Stimulated activated CD4-positive, alpha-beta T cell treated with anti-CD3 and anti-CD28 coated beads, TNF-alpha, amount 100 ng/mL, for 48 hours (primary cell): ENCODE measurements around the gene TAF6.

Experiments
- DNase-seq, 3 donors: peaks; one replicate each; pipeline ENCODE4 v3.0.0-alpha.2; 2020; ENCODE audit warnings: low read depth in 3 of 3

The TAF6 gene

DNA sequence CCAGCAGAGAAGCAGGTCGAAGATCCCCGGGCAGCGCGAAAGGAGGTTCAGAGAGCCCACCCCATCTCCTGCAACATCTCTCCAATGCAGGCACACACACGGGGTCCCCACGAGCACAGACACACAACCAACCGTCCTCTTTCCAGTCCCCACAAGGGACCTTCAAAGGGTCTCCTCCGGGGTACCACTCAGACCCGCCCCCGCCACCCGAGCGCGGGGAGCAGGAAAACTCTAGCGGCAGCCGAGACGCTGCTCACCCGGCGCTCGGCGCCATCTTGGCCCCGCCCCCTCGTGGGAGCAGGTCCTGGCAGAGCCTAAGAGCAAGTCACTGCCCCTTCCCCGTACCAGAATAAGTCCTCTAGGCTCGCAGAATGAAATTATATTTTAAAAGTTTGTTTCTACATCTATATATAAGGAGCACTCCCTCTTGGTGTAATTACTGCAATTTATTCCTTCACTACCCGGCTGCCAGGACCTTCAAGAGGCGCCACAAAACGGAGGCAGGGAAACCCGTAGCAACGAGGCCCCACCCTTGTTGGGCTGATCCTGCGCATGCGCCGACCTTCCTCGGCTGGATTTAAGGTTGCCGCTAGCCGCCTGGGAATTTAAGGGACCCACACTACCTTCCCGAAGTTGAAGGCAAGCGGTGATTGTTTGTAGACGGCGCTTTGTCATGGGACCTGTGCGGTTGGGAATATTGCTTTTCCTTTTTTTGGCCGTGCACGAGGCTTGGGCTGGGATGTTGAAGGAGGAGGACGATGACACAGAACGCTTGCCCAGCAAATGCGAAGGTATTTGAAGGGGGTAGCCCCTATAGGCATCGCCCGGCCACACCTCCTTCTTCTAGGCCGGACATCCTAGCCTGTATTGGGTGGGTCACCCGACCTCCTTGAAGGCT is at the start of gene TAF6, which contains the start of gene CNPY4:
Gene TAF6 (minus strand): TSS at position 287 of the 898 bp plus-strand sequence. CDS start 5,149 bp downstream, outside the sequence.
Gene CNPY4 (plus strand): TSS at position 563 of the 898 bp plus-strand sequence. CDS start 111 bp downstream, at position 674.
- DNase-seq: peak; percentile 89 to 91 (median 90)

DNA sequence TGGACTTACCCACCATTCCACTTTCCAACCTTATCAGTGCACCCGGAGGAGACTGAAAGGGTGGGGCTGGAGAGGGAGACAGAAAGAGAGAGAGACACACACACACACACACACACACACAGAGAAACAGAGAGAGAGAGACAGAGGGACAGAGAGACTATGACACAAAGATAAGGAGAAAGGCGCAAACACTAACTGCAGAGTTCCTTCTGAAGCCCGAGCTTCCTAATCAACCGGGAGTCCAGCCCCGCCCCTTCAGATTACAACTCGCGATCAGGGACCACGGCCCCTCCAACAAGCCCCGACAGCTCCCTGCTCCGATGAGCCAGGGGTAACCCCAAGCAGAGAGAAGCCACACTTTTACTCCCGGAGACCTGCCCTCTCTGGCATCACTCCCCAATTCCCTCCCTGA is 48.8 kb upstream of the TAF6 start:
- no peak for DNase-seq

DNA sequence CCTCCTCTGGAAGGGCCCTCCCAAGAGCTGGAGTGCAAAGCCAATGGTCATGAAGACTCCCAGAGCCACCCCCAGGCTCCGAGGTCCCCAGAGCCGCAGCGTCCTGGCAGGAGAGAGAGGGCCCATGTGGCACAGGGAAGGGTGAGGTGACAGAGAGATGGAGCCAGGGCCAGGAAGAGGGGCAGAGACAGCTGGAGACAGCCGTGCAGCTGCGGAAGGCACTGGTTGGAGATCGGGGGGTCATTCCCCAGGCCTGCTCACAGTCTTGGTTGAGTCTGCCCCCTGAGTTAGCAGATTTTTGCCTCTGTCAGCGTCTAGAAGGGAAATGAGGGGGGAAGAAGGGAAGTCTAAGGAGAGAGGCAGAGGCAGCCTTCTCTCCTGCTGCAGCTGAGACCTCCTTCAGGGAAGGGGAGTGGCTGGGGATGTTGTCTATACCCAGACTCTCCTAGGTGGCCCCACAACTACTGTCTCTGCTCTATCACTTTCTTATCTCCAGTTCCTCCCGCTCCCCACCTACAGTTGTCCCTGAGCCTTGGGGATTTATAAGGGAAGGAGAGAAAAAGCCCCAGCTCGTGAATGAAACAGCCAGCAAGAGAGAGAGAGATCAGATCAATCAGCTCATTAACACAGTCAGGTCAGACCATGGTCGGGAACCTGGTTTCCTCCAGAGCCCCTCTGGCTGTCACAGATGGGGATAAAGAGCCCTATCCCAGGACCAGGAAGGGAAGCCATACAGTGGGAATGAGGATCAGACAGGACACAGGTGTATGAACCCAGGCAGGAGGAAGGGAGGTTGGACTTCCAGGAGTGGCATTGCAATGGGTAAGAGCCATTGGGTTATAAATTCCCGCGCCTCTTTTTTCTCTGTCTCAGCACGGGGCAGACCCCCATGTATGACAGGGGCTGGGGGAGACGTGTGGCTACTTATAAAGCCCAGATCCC is 48.1 kb upstream of the TAF6 start:
- no peak for DNase-seq

DNA sequence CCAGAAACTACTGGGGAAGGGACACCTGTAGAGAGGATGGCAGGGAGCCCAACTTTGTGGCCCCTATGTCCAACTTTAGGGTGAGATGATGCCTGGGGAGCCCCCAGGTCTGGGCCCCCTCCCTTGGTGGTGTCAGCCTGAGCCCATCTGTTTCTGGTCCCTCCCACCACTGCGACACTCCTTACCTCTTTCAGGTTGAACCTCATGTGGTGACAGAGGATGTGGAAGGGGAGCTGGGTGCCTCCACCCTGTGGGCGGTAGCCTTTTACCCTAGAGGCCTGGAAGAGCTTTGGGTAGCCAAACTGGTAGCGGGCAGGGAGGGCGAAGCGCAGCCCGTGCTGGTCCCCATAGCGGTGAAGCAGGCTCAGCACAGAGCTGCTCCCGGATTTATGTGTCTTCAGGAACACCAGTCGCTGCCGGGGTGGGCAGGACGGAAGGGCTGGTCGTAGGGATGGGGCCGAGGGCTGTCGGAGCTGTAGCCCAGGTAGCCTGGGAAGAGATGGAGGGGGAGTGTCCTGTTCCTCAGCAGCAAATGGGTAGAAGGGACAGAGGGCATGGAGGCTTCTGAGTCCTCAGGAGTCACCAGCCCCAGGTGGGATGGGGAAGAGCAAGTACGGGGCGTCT is 47.3 kb upstream of the TAF6 start:
- no peak for DNase-seq

DNA sequence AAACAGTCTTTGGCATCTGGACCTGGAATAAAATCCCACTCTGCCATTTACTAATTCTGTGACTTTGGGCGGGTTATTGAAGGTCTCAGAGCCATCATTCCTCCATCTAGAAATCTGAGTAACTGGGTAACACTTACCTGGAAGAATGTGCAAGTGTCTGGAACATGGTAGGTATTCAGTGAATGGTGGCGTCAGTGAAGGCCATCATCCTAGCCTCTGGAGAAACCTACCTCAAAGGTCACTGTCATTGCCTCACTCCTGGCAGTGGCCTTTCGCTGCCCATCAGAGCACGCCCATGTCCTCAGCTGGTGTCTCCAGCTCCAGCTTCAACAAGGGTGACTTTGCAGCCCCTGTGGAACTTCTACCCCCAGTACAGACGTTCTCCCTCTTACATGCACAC is 44.7 kb upstream of the TAF6 start:
- DNase-seq: no peak

DNA sequence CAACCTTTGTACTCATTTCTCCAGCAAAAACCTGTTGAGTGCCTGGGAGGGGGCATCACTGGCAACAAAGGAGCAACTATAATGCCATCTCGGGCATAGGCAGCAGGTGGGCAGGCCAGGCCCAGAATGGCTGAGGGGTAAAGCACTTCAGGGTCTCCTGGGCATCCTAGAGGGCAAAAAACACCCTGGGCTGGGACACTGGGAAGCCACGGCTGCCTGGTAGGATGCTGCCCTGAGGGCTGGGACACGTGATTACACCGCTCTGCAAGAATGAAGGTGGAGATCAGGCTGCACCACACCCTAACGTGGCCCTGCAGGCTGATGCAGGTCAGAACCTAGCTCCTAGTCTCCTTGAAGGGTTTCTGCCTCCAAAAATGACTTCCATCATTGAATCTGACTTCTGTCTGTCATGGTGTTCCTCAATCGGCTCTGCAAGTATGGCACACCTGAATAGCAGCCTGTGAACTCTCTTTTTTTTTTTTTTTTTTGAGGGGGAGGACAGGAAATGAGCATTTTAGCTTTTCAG is 43.9 kb upstream of the TAF6 start:
- DNase-seq: no peak

DNA sequence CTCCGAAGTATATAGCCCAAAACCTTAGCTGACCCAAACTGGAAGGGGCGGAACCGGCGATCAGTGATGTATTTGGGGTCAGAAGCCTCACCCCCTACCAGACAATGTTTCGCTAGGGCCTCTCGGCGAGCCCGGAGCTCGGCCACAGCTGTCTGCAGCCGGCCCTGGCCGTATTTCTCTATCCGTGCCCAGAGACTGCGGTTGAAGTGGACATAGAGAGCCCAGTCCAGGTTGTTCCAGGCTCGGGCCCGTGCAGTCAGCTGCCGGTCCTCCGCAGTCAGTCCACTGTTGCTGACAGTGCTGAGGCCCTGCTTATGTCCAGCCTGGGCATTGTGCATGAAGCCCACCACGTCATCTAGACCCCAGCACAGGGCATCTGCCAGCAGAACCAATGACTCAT is 40.9 kb upstream of the TAF6 start:
- no peak for DNase-seq

DNA sequence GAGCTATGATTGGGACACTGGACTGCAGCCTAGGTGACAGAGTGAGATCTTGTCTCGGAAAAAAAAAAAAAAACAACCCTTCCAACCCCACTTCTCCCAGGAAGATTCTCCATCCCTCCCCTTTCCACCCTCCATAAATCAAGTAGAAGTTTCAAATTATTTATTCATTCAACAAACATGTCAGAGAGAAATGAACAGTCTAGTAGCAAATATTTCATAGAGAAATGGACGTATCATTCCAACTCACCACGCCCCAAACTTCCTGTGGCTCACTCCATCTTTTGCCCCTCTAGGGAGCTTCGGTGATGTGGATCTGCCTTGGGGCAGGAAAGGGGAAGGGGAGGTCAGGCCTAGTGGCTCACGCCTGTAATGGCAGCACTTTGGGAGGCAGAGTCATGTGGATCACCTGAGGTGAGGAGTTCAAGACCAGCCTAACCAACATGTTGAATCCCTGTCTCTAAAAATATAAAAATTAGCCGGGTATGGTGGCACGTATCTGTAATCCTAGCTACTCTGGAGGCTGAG is 40.0 kb upstream of the TAF6 start:
- no peak for DNase-seq

DNA sequence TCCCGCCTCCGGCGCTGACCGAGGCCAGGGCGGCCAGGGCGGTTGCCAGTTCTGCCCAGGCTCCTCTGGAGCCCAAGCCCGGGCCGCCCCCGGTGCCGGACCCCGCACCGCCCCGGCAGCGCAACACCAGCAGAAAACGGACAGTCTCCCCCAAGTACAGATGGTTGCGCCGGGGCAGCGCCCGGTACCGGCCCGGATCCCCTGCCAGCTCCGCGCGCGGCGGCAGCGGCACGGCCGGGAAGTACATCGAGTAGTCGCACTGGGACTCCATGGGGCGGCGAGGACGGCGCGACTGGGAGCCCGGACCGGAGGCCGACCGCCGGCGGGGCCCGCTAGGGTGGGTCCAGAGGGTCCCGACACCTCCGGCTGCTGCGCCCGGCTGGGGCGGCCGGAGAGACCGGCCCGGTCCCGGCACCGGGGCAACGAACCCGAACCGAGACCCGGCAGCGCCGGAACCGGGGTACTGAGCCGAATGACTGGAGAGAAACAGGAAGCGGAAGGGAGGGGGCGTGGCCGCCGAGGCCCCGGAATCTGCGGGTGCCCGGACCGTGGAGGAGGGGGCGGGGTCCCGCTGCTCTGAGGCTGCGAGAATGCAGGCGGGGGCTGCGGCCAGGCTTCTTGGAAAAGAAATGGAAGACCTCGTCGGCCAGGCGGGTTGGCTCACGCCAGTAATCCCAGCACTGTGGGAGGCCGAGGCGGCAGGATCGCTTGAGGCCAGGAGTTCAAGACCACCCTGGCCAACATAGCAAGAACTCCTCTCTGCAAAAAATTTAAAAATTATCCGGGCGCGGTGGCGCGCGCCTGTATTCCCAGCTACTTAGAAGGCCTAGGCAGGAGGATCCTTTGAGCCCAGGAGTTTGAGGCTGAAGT is 39.3 kb upstream of the TAF6 start, which contains the start of gene TRAPPC14:
Gene TRAPPC14 (minus strand): TSS at position 495 of the 870 bp plus-strand sequence. CDS start 224 bp downstream, at position 271.
- peak; percentile 80 to 95 (median 84) for DNase-seq

DNA sequence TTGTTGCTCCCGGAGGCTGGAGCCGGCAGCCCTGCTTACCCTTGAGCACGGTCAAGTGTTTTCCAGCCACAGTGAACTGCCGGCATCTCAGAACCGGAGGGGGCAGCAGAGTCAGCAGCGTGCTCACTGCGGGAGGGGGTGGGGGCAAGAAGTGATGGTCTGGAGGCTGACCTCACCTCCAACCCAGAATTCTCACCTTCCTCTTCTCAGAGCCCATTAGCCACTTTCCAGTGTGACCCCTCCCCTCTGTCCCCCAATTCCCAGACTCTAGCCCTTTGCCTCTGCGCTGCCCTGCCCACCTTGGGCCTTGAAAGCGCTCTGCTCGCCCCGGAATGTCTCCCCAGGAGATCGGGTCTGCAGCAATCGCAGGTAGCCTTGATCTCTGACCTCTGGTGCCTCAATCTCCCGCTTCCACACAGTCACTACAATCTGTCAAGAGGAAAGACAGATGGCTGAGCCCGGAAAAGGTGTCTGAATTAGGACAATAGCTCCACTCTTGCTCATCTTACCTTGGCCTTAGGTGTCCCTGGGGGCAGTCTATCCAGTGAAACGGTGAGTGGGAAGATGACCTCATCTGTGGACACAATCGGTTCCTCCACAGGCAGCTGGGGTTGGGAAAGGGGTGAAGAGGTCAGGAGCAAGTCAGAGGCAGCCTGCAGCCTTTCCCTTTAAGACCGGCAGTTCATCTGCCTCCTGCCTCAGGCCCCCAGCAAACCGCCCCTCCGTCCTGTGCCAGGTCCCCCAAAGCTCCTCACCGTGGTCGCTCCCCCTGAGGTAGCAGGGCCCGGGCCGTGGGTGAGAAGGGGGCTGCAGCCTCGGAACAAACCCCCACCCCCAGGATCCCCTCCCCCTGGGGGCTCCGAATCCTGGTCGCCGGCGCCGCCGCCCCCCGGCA is 38.4 kb upstream of the TAF6 start:
- no peak for DNase-seq

DNA sequence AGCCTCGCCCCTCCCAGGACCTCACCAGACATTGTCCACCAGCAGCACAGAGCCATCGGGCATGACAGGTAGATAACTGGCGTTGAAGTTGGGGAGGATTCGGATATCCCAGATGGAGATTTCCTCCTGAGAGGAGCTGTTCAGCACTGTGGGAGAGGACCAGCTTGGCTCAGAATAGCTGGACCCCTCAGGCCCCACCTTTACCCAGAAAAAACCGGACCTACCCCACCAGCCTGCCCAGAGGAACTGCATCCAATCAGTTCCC is 37.8 kb upstream of the TAF6 start:
- no peak for DNase-seq

DNA sequence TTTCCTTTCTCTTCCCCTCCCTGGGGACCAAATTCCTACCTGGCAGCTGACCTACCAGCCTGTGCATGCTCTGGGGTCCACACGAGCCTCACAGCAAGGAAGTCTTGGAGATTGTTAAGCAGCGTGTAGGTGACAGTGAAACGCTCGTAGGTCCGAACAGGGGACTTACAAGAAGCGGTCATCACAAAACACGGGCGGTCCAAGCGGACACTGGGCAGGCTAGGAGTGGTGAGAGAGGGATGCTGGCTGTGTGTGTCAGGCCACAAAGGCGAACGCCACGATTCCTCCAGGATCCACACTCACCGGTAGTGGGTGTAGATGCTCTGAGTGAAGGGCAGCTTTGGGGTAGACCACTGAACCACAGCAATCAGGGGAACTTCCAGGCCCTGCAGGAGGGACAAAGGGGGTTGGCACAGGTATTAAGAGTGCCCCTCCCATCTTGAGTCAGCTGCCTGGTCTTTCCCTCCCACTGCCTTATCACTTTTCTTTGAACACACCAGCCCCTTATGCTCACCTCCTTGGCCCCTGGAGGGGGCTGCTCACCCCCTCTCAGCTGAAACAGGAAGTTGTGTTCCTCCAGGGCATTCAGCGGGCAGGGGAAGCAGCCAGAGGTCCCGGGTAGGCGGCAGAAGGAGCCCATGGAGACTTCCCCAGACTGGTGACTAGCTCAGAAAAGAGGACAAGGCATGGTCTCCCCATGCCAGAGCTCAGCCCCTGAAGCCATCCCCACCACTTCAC is 37.3 kb upstream of the TAF6 start:
- DNase-seq: no peak

DNA sequence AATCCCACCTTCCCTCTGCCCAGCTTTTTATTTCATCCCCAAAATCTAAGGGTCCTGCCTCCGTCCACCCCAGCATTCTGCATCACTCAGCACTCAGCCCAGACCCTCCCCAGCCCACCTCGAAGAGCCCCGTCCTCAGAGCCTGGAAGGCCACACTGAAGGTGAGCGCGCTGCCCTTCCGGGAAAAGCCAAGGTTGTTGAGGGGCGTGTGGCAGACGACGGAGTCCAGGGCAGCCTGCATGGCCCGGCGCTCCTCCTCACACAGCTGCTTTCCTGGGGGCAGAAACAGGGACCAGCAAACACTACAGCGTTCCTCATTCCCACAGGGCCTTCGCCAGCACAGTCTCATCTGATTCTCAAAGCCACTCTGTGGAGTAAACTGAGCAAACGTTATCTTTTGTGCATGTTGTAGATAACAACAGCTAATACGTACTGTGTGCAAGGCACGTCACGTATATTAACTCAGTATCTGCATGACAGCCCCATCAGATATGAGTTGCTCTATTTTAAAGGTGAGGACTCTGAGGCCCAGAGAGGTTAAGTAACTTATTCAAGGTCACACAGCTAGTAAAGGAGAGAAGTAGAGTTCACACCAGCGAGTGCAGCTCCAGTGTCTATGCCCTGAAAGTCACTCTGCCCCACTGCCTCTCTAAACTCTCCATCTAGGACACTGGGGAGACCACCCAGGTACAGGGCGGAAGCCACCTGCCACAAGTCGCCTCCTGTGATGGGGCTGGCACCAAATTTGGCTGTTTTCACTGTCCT is 36.6 kb upstream of the TAF6 start:
- DNase-seq: no peak

DNA sequence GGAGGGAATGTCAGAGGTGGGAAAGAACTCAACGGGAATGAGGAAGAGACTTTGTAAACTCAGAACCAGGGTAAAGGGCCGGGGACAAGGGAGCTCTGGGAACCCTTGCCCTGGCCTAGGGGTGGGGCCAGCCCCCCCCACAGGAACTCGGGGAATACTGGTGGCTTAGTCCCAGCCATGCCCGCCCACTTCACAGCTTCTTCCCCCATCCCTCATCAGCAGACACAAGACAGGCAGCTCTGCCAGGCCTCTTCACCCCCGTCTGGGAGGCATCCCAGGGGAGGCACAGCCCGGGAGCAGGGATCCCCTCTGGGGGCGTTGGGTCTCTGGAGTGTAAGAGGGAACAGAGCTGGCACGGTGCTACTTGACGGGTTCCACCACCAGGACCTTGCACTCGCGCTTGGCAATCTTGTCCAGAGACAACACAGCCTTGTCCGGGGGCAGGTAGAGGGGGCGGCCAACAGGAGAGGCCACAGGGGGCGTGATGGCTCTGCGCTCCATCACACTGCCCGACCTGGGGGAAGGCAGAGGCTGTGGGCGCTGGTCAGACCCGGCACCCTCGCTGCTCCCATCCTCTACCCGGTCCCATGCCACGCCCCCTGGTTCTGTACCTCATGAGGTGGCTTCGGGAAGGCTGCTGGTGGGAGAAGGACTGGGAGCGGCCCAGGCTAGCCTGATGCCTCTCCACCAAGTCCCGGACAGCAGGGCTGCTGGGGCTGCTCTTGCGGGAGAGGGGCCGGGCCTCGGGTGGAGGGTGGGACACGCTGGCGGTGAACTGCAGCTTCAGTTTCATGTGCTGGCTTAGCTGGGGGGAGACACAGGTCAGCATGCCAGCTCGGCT is 35.7 kb upstream of the TAF6 start:
- DNase-seq: no peak

DNA sequence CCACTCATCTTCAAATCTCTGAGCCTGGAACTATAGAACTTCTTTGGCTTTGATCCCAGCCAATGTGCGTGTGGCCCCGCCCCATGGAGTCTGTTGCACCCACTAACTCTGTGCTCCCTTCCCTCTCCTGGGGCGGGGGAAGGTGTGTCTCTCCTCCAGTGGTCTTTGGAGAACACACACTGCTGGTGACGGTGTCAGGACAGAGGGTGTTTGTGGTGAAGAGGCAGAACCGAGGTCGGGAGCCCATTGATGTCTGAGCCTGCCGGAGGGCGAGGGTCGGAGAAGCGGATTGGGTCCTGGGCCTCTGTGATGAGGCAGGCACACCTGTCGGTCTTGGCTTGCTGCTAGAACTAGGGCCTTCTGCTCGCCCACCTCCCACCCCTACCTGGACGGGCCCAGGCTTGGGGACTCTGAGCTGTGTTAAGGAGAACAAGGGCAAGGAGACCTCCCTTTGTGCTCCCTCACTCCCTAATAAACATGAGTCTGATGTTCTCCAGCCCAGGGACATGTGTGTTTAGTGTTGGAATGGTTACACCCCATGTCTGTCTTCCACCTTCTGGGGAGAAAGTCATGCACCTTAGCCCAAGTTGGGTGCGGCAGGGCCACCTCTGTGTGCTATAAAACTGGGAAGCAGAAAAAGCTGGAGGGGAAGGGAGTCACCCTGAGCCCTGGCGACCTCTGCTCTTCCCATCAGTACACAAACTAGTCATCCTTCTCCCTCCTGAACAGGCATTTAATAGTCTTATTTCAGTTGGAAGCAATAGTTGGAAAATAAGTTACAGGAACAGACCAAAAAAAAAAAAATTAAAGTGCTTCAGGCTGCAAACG is 34.8 kb upstream of the TAF6 start:
- no peak for DNase-seq
